WTC11 (cell line): ENCODE data around the gene ACBD6.

ENCODE experiments used
- SP1 ChIP-seq: sonication (generic); formaldehyde crosslinking; conservative IDR thresholded peaks from 2 replicates; pipeline ENCODE4 v1.8.1; 2022; ENCODE audit warnings: missing genetic modification reagents
- TF ChIP-seq, protein P1 (sequence below): sonication (generic); formaldehyde crosslinking; IDR thresholded peaks from 2 replicates; pipeline ENCODE4 v1.8.0; 2023; ENCODE audit warnings: missing genetic modification reagents, mild to moderate bottlenecking, borderline replicate concordance
- TF ChIP-seq, protein P2 (sequence below): fragments of 200-600 bp; IDR thresholded peaks from 2 replicates; pipeline ENCODE4 v1.8.0; 2022; ENCODE audit warnings: antibody characterized with exemption

DNA sequence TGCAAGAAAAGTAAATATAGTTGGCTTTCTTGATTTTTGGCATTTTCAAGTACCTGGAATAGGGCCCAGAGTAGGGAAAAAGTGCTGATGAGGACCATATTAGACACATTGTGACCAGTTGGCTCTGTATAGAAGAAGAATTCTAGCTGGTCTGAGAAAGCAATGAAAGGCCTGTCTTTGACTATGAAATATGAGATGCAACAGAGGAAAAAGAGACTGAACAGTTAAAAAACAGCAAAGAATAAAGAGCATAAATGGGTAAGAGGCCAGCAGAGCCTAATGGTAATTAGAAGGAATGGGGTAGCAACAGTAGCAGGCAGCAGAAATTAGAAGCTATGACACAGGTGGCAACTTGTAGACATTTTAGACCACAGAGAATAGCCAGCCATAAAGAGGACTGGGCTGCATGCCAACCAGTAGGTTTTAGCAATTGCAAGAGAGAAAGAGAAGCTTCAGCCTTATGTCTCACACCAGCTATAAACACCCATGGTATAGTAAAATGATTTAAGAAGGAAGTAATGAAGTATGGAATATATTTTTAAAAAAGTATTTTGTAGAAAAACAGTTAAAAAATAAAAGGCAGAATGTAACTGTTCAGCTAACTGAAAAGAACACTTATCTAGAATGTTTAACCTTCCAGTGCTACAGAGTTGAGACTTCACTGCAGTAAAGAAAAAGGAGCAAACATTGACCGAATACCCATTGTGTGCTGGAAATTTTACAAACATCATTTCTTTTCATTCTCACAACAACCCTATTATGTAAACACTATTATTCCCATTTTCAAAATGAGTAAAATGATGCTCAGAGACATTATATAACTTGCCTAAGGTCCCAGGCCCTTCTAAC lies 158.2 kb downstream of the ACBD6 start:
- TF ChIP-seq SP1 (CRISPR knock-in tag) = no peak
- TF ChIP-seq, protein P1, sequence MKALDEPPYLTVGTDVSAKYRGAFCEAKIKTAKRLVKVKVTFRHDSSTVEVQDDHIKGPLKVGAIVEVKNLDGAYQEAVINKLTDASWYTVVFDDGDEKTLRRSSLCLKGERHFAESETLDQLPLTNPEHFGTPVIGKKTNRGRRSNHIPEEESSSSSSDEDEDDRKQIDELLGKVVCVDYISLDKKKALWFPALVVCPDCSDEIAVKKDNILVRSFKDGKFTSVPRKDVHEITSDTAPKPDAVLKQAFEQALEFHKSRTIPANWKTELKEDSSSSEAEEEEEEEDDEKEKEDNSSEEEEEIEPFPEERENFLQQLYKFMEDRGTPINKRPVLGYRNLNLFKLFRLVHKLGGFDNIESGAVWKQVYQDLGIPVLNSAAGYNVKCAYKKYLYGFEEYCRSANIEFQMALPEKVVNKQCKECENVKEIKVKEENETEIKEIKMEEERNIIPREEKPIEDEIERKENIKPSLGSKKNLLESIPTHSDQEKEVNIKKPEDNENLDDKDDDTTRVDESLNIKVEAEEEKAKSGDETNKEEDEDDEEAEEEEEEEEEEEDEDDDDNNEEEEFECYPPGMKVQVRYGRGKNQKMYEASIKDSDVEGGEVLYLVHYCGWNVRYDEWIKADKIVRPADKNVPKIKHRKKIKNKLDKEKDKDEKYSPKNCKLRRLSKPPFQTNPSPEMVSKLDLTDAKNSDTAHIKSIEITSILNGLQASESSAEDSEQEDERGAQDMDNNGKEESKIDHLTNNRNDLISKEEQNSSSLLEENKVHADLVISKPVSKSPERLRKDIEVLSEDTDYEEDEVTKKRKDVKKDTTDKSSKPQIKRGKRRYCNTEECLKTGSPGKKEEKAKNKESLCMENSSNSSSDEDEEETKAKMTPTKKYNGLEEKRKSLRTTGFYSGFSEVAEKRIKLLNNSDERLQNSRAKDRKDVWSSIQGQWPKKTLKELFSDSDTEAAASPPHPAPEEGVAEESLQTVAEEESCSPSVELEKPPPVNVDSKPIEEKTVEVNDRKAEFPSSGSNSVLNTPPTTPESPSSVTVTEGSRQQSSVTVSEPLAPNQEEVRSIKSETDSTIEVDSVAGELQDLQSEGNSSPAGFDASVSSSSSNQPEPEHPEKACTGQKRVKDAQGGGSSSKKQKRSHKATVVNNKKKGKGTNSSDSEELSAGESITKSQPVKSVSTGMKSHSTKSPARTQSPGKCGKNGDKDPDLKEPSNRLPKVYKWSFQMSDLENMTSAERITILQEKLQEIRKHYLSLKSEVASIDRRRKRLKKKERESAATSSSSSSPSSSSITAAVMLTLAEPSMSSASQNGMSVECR (CRISPR knock-in tag) = no peak
- TF ChIP-seq, protein P2, sequence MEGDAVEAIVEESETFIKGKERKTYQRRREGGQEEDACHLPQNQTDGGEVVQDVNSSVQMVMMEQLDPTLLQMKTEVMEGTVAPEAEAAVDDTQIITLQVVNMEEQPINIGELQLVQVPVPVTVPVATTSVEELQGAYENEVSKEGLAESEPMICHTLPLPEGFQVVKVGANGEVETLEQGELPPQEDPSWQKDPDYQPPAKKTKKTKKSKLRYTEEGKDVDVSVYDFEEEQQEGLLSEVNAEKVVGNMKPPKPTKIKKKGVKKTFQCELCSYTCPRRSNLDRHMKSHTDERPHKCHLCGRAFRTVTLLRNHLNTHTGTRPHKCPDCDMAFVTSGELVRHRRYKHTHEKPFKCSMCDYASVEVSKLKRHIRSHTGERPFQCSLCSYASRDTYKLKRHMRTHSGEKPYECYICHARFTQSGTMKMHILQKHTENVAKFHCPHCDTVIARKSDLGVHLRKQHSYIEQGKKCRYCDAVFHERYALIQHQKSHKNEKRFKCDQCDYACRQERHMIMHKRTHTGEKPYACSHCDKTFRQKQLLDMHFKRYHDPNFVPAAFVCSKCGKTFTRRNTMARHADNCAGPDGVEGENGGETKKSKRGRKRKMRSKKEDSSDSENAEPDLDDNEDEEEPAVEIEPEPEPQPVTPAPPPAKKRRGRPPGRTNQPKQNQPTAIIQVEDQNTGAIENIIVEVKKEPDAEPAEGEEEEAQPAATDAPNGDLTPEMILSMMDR = no peak
